ENCODE results near the gene DDB1.
"Not testable (repeated sequence)": the region's sequence is repeated elsewhere in the genome, so short reads cannot be mapped to it uniquely, and the experiment has no call there.

Gene DDB1

GRCh38 chr11:61267437-61267841, 65.5 kb downstream of the DDB1 start:
- no peak for DNase-seq

DNA sequence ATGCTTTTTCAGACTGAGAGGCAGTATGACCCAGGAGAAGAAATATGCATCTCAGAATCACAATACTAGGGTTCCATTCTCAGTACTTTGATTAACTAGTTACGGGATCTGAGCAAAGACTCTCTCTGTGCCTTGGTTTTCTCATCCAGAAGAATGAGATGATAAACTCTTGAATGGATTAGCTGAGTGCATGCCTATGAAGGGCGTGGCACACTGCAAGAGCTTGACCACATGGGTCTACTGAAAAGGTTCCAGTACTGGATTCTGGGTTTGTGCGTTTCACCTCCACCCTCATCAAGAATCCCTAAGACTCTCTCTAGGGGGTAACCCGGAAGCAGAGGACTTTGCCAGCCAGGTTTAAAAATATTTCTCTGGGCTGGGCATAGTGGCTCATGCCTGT, 66.3 kb downstream of the DDB1 start:
- no peak for DNase-seq

- DNase-seq: no peak
These were observed 67.5 kb downstream of the DDB1 start for GRCh38 chr11:61265357-61265756.

- no peak for DNase-seq
These were observed 68.1 kb downstream of the DDB1 start for GRCh38 chr11:61264795-61265194.

DNA sequence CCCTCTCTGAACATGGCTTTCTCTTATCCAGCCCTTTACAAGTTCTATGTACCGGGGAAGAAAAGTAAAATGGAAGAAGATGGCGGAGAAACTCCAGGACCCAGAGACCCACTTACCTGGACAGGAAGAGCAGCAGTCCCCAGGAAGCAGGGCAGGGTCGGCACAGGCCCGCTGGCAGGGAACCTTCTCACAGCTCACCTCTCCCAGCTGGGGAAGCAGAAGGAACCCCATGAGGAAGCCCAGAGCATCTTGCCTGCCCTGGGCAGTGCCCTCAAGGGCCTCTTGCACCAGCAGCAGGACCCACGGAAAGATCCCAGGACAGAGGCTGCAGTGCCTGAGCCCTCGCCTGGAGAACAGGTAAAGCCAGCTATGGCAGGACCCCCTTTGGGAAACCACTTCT, 68.5 kb downstream of the DDB1 start:
- no peak for DNase-seq

GRCh38 chr11:61259363-61259762, 73.5 kb downstream of the DDB1 start:
- DNase-seq: no peak

DNA sequence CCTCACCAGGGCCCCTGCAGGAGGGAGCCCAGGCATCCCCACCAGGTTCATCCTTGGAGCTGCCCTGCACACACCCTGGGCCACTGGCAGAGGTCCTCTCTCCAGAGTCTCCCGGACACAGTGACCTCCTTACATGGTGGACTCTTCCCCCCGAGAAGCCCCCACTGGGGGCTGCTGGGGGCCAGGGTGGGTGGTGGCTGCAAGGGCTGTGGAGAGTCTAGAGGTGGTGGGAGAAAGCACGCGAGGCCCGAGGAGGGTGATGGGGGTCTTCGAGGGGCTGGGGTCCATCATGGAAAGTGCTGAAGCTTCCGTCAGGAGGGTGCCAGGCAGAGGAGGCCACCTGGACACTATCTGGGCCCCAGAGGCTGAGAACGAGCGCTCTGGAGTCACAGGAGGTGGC, 74.4 kb downstream of the DDB1 start:
- no peak for DNase-seq

DNA sequence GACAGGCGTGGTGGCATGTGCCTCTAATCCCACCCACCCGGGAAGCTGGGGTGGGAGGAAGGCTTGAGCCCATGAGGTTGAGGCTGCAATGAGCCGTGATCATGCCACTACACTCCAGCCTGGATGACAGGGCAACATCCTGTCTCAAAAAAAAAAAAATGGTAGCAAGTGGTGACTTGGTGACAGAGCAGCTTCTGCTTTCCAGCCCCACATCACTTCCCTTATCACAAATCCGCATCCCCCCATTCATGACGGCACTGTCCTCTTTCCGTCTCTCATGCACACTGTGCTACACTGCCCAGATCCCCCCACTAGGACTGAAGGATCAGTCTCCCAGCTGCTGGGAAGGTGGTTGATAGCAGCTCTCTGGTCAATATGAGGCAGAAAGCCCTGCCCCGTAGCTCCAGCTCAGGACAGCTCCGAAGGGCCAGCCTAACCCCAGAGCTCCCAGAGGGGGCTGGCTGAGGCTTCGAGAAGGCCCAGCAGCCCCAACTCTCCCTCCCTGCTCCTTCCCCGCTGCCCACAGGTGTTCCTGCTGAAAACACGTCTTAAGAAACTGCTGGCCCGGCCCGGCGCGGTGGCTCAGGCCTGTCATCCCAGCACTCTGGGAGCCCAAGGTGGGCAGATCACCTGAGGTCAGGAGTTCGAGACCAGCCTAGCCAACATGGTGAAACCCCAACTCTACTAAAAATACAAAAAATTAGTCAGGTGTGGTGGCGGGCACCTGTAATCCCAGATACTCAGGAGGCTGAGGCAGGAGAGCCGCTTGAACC, 76.0 kb downstream of the DDB1 start:
- DNase-seq: no peak

DNA sequence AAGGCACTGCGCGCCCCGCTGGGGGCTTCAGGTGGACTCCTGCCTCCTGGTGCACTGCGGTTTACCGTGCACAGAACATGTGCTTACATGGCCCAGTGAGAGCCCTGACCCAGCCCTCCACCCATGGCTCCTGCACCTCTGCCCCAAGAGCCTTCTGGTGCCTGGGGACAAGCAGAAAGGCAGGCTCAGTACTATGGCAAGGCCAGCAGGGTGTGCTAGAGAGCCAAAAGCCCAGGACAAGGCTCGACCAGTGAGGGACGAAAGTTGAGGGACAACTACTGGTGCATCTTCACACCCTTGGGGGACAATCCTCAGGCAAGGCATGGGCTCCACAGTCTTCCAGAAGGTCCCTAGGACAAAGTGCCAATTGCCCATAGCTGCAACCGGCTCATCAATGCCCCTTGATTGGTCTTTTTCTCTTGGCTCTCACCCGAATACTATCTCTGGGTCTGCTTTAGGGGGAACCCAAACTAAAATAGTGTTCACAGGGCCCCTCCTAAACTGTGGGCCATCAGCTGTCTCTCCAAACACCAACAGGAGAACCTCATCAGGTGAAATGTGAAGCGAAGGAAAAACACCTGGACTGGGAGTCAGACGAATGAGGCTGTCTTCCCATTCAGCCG, 78.4 kb downstream of the DDB1 start:
- peak; percentile 33 for DNase-seq

GRCh38 chr11:61252332-61252731, 80.6 kb downstream of the DDB1 start:
- DNase-seq: not testable (repeated sequence)

DNA sequence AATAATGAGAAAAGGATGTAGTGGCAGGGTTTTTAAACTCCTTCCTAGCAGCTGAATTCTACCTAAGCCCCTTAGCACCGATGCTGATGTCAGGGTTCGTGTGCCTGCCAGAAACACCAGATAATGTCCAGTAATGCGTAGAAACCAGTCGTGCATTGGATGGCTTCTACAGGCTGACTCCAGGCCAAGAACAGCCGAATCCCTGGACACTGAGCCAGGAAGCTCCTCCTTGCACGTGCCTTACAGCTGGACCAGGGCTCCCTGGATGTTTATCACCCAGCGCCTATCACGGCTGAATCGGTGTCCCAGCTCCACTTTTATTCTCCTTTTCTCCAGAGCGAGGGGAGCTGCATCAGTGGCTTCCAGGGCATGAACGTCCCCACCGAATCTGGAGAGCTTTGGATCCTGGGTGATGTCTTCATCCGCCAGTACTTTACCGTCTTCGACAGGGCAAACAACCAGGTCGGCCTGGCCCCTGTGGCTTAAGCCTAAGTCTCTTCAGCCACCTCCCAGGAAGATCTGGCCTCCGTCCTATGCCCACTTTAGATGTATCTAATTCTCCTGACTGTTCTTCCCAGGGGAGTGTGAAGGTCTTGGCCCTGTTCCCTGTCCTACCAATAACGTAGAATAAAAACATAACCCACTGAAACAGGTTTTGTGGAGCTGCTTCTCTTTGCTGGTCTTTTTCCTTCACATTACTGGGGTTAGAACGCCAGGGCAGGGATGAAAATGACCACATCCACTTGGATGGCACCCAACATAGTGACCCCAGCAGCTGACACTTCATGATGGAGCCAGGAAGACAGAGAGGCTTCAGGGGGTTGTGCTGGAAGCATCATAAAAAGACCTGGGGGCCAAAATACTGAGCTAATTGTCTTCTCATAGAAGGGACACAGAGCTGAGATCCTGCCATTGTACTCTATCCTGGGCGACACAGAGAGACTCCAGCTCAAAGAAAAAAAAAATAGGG, 81.8 kb downstream of the DDB1 start:
- DNase-seq: not testable (repeated sequence)

All from stimulated activated naive CD4-positive, alpha-beta T cell treated with Interleukin-2 at 50 U/mL for 16 hours (primary cell).